HG02798 (cell line): Measurements from ENCODE around the gene SULT1C3.

Experiments used
- ATAC-seq: cut with Tn5 transposase; IDR thresholded peaks from one replicate; pipeline ENCODE4 v1.9.1; 2021; ENCODE audit warnings: mild to moderate bottlenecking; ENCODE audit not compliant: unreplicated experiment, poor library complexity

The SULT1C3 gene

DNA sequence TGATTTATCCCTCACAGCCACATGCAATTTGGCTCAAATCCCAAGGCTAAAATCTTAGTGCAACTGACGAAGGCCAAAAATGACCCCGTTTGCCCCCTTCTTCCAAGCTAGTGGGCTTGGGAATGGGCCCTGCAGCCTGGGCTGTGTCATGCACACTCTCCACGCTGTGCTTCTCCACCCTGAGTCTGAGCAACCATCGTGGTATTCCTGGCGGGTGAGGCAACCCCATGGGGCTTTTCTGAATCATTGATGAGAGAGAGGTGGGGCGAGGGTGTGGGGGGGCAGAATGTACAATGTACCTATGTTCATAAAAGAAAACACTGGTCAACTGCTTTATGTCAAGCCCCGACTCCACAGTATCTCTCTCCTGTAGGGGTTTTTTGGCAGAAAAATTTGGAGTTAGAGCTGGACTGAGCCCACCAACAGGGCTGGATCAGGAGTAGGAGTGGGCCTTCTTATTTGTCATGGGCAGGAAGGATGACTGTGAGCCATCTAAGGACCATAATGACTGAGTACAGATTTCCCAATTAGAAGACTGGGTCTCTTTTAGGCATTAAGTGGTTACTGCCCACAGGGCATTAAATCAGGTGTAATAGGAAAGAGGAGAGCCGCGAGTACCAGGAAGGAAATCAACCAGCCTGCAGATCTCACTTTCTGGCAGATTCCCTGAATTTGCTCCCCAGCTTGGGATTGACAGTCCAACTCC is 57.8 kb downstream of the SULT1C3 start:
- ATAC-seq = no peak

DNA sequence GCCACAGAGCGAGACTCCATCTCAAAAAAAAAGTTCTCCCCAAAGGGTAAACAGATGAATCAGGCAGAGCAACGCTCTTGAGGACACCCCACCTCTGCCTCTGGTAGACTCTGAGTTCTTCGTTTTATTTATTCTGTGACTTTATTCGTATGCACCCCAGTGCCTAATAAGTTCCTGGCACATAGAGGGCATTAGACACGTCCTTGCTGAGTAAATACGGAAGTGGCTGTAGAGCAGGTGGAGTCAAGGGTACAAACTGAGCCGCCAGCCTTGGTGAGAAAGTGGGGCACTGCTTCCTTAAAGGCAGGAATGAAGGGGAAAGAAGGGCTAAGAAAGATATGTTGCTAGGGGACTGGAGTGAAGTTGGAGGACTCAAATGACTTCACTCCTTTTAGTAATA is 61.8 kb downstream of the SULT1C3 start:
- no peak for ATAC-seq

DNA sequence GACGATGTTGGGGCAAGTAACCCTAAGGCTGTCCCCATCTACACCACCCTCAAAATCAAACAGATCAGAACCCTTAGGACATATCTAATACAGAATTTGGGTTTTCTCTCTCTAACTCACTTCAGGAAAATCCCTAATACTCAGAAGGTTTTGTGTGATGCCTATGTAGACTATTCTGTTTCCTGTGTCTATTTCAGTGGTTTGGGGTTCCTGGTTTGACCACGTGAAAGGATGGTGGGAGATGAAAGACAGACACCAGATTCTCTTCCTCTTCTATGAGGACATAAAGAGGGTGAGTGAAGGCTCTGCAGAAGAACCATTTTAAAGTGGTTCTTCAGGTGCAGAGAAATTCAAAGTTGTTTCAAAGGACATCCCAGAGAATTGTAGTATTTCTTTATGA is 65.2 kb downstream of the SULT1C3 start:
- ATAC-seq = peak; percentile 71

- ATAC-seq = no peak
Measured at GRCh38 chr2:108305901-108306300, 66.1 kb downstream of the SULT1C3 start.

- ATAC-seq = no peak
Measured at GRCh38 chr2:108309903-108310302, 70.1 kb downstream of the SULT1C3 start.
